ENCODE results near the gene ADISSP.

Gene ADISSP

GRCh38 chr20:3767427-3768341, at the start of gene ADISSP:
Gene ADISSP (minus strand): TSS chr20:3767753. CDS start chr20:3760100, 7,653 bp downstream.
- DNase-seq: peak; percentile 98

GRCh38 chr20:3815703-3816315, 48.3 kb upstream of the ADISSP start:
- DNase-seq: no peak

- no peak for DNase-seq
These were observed 47.5 kb upstream of the ADISSP start for GRCh38 chr20:3814928-3815495.

- no peak for DNase-seq
These were observed 46.5 kb upstream of the ADISSP start for GRCh38 chr20:3813848-3814581.

GRCh38 chr20:3812975-3813847, 45.7 kb upstream of the ADISSP start:
- no peak for DNase-seq

GRCh38 chr20:3812259-3812681, 44.7 kb upstream of the ADISSP start:
- DNase-seq: no peak

GRCh38 chr20:3811467-3812258, 44.1 kb upstream of the ADISSP start:
- peak; percentile 96 for DNase-seq

- no peak for DNase-seq
These were observed 41.0 kb upstream of the ADISSP start for GRCh38 chr20:3808544-3808943.

- no peak for DNase-seq
These were observed 37.2 kb upstream of the ADISSP start for GRCh38 chr20:3804781-3805180.

GRCh38 chr20:3804254-3804751, 36.8 kb upstream of the ADISSP start:
- no peak for DNase-seq

GRCh38 chr20:3803854-3804253, 36.3 kb upstream of the ADISSP start:
- DNase-seq: no peak

GRCh38 chr20:3803289-3803688, 35.7 kb upstream of the ADISSP start:
- no peak for DNase-seq

GRCh38 chr20:3802524-3803239, 35.1 kb upstream of the ADISSP start:
- peak; percentile 45 for DNase-seq

- DNase-seq: no peak
These were observed 34.3 kb upstream of the ADISSP start for GRCh38 chr20:3801846-3802245.

- no peak for DNase-seq
These were observed 33.7 kb upstream of the ADISSP start for GRCh38 chr20:3801299-3801698.

GRCh38 chr20:3800878-3801260, 33.3 kb upstream of the ADISSP start:
- DNase-seq: no peak

GRCh38 chr20:3800256-3800877, 32.8 kb upstream of the ADISSP start:
- no peak for DNase-seq

GRCh38 chr20:3798908-3799248, 31.3 kb upstream of the ADISSP start:
- DNase-seq: no peak

GRCh38 chr20:3798373-3798768, 30.8 kb upstream of the ADISSP start:
- DNase-seq: no peak
